HCT116 (cell line): ENCODE data around the gene PDE4D. TPM values are rescaled to one million over a fixed set of nuclear protein-coding genes. Genes with fewer than 3 reads are reported as not detected.

ENCODE experiments used
- ATAC-seq: fragments of 200-7000 bp; cut with Tn5 transposase; 2 replicates; pipeline ENCODE4 v1.9.1; 2020; ENCODE audit warnings: mild to moderate bottlenecking, moderate library complexity
- BruUV-seq: library from RNA; stranded (reverse); fragments of 400-500 nt; replicated peaks from 2 replicates; lab custom pipeline; 2021; lab: Mats Ljungman, UMichigan
- CTCF ChIA-PET: fragments of 300-600 bp; sonication (Branson Sonifier 250); formaldehyde crosslinking; loops from one replicate; lab custom pipeline; 2021; ENCODE audit warnings: antibody characterized with exemption; lab: Charles Lee
- POLR2A ChIA-PET: fragments of 300-600, 350-600 bp; sonication (Branson Sonifier 250); formaldehyde crosslinking; loops from one replicate; lab custom pipeline; 2021; ENCODE audit warnings: antibody characterized with exemption; lab: Charles Lee
- RAD21 ChIA-PET, 2 experiments: fragments of 300-600 bp; sonication (Branson Sonifier 250); formaldehyde crosslinking; loops; one replicate each; lab custom pipeline; 2023; ENCODE audit warnings: low total read pairs in 2 of 2; ENCODE audit not compliant: uncharacterized antibody in 2 of 2, unreplicated experiment in 2 of 2, low non-redundant PET in 1 of 2; lab: Charles Lee
- DNase-seq: peaks from one replicate; pipeline ENCODE4 v3.0.0-alpha.2; 2010; ENCODE audit warnings: low read depth, low spot score
- H2AFZ ChIP-seq: fragments of 200-600 bp; shearing (Covaris generic), sonication (generic); 2 replicates; pipeline ENCODE4 v1.6.1; 2017; ENCODE audit warnings: low read depth, mixed run types, mixed read lengths, antibody characterized with exemption, low read length; ENCODE audit not compliant: poor library complexity, severe bottlenecking
- H3K27ac ChIP-seq: 2 replicates; pipeline ENCODE4 v1.5.1; 2012; ENCODE audit warnings: low read depth, low read length
- H3K27me3 ChIP-seq: fragments of 200-600 bp; sonication (generic); 2 replicates; pipeline ENCODE4 v1.6.1; 2016; ENCODE audit warnings: mixed run types, low read length, mixed read lengths; ENCODE audit not compliant: insufficient read depth
- H3K36me3 ChIP-seq, 2 experiments: fragments of 200-500 bp in 1 of 2; fragments of 200-600 bp in 1 of 2; sonication (Bioruptor generic) in 1 of 2; sonication (generic) in 1 of 2; 2 replicates each; pipeline versions ENCODE4 v1.5.1 to v1.6.1; 2014 to 2016; ENCODE audit warnings: low read length in 2 of 2, inconsistent platforms in 1 of 2, mixed read lengths in 1 of 2, mixed run types in 1 of 2; ENCODE audit not compliant: insufficient read depth in 2 of 2, control insufficient read depth in 1 of 2
- H3K4me1 ChIP-seq, 2 experiments: fragments of 200-600 bp in 1 of 2; sonication (generic) in 1 of 2; 2 replicates each; pipeline versions ENCODE4 v1.5.1 to v1.6.1; 2012 to 2017; ENCODE audit warnings: low read length in 2 of 2, inconsistent platforms in 1 of 2, mild to moderate bottlenecking in 1 of 2, mixed read lengths in 1 of 2, mixed run types in 1 of 2, moderate library complexity in 1 of 2; ENCODE audit not compliant: insufficient read depth in 2 of 2, control insufficient read depth in 1 of 2
- H3K4me2 ChIP-seq: fragments of 200-600 bp; sonication (generic); 2 replicates; pipeline ENCODE4 v1.6.1; 2017; ENCODE audit warnings: mixed run types, low read length, mixed read lengths
- H3K4me3 ChIP-seq, 2 experiments: fragments of 200-600 bp in 1 of 2; sonication (generic) in 1 of 2; replicated peaks in 1 of 2; 2 replicates each; pipeline ENCODE4 v1.5.1; 2011 to 2016; ENCODE audit warnings: low read length in 2 of 2, control low read depth in 1 of 2, low read depth in 1 of 2, mild to moderate bottlenecking in 1 of 2, mixed read lengths in 1 of 2, mixed run types in 1 of 2
- H3K79me2 ChIP-seq: fragments of 200-600 bp; sonication (generic); 2 replicates; pipeline ENCODE4 v1.6.1; 2017; ENCODE audit warnings: mild to moderate bottlenecking, mixed run types, low read length, moderate library complexity, mixed read lengths; ENCODE audit not compliant: insufficient read depth
- H3K9ac ChIP-seq: fragments of 200-600 bp; sonication (generic); 2 replicates; pipeline ENCODE4 v1.6.1; 2016; ENCODE audit warnings: low read length, mixed read lengths
- H3K9me2 ChIP-seq: fragments of 200-600 bp; sonication (generic), shearing (Covaris generic); 2 replicates; pipeline ENCODE4 v1.6.1; 2017; ENCODE audit warnings: mixed run types, mild to moderate bottlenecking, moderate library complexity; ENCODE audit not compliant: insufficient read depth
- H3K9me3 ChIP-seq, 2 experiments: fragments of 200-500 bp in 1 of 2; fragments of 200-600 bp in 1 of 2; sonication (Bioruptor generic) in 1 of 2; sonication (generic) in 1 of 2; 2 replicates each; pipeline ENCODE4 v1.6.1; 2014 to 2017; ENCODE audit warnings: low read length in 2 of 2, mixed read lengths in 2 of 2, inconsistent platforms in 1 of 2, low read depth in 1 of 2, mild to moderate bottlenecking in 1 of 2, mixed run types in 1 of 2, moderate library complexity in 1 of 2; ENCODE audit not compliant: control insufficient read depth in 1 of 2, insufficient read depth in 1 of 2
- H4K20me1 ChIP-seq: fragments of 200-600 bp; sonication (generic), shearing (Covaris generic); 2 replicates; pipeline ENCODE4 v1.6.1; 2017; ENCODE audit warnings: mixed run types, mild to moderate bottlenecking, moderate library complexity; ENCODE audit not compliant: insufficient read depth
- ELF1 ChIP-seq: IDR thresholded peaks from 2 replicates; pipeline ENCODE4 v1.6.1; 2012; ENCODE audit warnings: low read depth, borderline replicate concordance
- JUND ChIP-seq: IDR thresholded peaks from 2 replicates; pipeline ENCODE4 v1.6.1; 2012
- RAD21 ChIP-seq: IDR thresholded peaks from 2 replicates; pipeline ENCODE4 v1.6.1; 2012; ENCODE audit warnings: low read depth, mild to moderate bottlenecking
- intact Hi-C: fragments of 100-400 bp; cut with micrococcal nuclease; formaldehyde crosslinking; loops from 2 replicates; pipeline ENCODE4 v1.10.0; 2022
- total RNA-seq: library from RNA; stranded (reverse); gene quantifications from one replicate; pipeline ENCODE4 v1.2.1, GENCODE V29; 2021; ENCODE audit not compliant: unreplicated experiment
- TF ChIP-seq, protein P1 (sequence below): IDR thresholded peaks from 2 replicates; pipeline ENCODE4 v1.6.1; 2012; ENCODE audit warnings: low read depth

The PDE4D gene
- total RNA-seq, 1 experiment from 2014 or later = 1.1 TPM

DNA sequence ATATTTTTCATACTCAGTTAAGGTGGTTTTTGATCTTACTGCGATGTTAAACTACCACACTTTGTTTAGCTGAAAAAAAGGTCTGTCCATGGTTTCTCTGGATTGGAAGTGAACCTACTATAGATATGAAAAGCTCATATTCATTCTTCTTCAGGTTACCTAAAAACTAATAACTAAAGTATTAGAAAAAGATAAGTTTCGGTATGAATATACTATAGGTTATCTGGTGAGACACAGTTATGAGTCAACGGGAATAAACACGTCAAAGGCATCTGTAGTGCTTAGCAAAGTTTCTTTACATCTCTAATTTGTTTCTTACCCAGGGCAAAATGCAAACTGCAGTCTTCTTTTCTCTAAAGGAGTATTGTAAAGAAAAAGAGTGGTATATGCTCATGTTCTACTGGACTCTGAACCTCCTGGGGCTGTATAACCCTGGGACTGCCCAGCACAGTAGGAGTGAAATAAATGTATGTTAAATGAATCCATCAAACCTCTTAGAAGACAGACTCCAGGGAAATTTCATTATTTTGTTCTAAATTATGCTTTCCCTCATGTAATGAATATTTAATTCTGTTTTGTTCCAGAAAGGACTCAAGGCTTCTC is 521.9 kb downstream of the PDE4D start:
- DNase-seq (no peak), ATAC-seq (no peak)
- CTCF ChIA-PET = interaction anchor here (1.8 kb wide), 1 partner anchor 183 kb away, joined by 9 read pairs; no protein-coding TSS in a partner anchor
- no peaks in the 10 kb centered on the region for H3K79me2 ChIP-seq
- H3K4me1 ChIP-seq = no peaks in the 10 kb centered on the region
- H3K36me3 ChIP-seq = no peaks in the 10 kb centered on the region
- RAD21 ChIA-PET = no interaction called here
- H3K9ac ChIP-seq = no peak overlapping the region
- no peaks in the 10 kb centered on the region for H4K20me1 ChIP-seq
- TF ChIP-seq ELF1 (no peak), RAD21 (no peak)
- H2AFZ ChIP-seq = no peak overlapping the region
- no TSS peak for BruUV-seq
- no peak overlapping the region for H3K4me3 ChIP-seq
- H3K9me2 ChIP-seq = no peaks in the 10 kb centered on the region
- H3K27ac ChIP-seq = no peak overlapping the region
- H3K9me3 ChIP-seq = no peaks in the 10 kb centered on the region
- intact Hi-C loops = no loop called here
- POLR2A ChIA-PET = no interaction called here
- peaks cover 18% of the 10 kb centered on the region for H3K27me3 ChIP-seq
- H3K4me2 ChIP-seq = no peak overlapping the region

DNA sequence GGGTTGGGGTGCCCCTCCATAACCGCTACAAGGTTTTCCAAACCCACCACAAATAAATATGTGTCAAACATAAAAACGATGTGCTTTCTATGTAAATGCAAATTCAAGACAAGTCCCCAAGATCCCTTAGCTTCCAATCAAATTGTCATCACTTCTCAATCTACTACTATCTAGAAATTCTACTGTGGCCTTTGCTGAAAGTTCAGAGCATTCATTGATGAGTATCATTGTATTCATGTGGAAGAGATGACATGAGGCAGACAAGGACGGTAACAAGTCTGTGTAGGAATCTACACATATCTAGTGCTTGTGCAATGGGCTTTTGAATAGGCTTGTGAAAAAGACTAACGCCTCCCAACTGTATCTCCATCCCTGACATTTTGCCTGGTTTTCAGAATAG is 524.6 kb downstream of the PDE4D start:
- H3K9ac ChIP-seq = no peak overlapping the region
- TF ChIP-seq, protein P1, sequence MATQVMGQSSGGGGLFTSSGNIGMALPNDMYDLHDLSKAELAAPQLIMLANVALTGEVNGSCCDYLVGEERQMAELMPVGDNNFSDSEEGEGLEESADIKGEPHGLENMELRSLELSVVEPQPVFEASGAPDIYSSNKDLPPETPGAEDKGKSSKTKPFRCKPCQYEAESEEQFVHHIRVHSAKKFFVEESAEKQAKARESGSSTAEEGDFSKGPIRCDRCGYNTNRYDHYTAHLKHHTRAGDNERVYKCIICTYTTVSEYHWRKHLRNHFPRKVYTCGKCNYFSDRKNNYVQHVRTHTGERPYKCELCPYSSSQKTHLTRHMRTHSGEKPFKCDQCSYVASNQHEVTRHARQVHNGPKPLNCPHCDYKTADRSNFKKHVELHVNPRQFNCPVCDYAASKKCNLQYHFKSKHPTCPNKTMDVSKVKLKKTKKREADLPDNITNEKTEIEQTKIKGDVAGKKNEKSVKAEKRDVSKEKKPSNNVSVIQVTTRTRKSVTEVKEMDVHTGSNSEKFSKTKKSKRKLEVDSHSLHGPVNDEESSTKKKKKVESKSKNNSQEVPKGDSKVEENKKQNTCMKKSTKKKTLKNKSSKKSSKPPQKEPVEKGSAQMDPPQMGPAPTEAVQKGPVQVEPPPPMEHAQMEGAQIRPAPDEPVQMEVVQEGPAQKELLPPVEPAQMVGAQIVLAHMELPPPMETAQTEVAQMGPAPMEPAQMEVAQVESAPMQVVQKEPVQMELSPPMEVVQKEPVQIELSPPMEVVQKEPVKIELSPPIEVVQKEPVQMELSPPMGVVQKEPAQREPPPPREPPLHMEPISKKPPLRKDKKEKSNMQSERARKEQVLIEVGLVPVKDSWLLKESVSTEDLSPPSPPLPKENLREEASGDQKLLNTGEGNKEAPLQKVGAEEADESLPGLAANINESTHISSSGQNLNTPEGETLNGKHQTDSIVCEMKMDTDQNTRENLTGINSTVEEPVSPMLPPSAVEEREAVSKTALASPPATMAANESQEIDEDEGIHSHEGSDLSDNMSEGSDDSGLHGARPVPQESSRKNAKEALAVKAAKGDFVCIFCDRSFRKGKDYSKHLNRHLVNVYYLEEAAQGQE = no peak
- TF ChIP-seq JUND = no peak
- TF ChIP-seq, all 23 proteins: peak for 0
- Histone ChIP-seq H3K36me3 (no peaks in the 10 kb centered on the region), H2AFZ (no peak overlapping the region), H3K27me3 (peaks cover 21% of the 10 kb centered on the region), H3K4me1 (no peaks in the 10 kb centered on the region), H3K4me2 (no peak overlapping the region), H3K9me3 (no peaks in the 10 kb centered on the region), H3K79me2 (no peaks in the 10 kb centered on the region), H3K4me3 (no peak overlapping the region), H3K27ac (no peak overlapping the region), H3K9me2 (no peaks in the 10 kb centered on the region), H4K20me1 (no peaks in the 10 kb centered on the region)
- POLR2A ChIA-PET = no interaction called here
- no TSS peak for BruUV-seq
- no peak for DNase-seq
- no peak for ATAC-seq
- CTCF ChIA-PET = interaction anchor here (1.7 to 2.0 kb wide), 2 partner anchors 18 to 181 kb away, joined by 8 to 12 read pairs; no protein-coding TSS in a partner anchor
- intact Hi-C loops = loop anchor here (1.0 kb wide), 1 partner anchor 181 kb away; no protein-coding TSS in a partner anchor
- RAD21 ChIA-PET = no interaction called here
